Brain microvascular endothelial cell (primary cell): ENCODE data around the gene NXPE3.
A peak's percentile ranks its signal among the peaks of the same experiment; 100 is the strongest.

Experiments
- DNase-seq: peaks from one replicate; pipeline ENCODE4 v3.0.0-alpha.2; 2020
- H3K27ac ChIP-seq: fragments of 250-450 bp; sonication (Bioruptor Pico); 2 replicates; pipeline ENCODE4 v1.5.1; 2020; ENCODE audit warnings: mild to moderate bottlenecking, moderate library complexity
- H3K27me3 ChIP-seq: fragments of 250-450 bp; sonication (Bioruptor Pico); replicated peaks from 2 replicates; pipeline ENCODE4 v1.5.1; 2020; ENCODE audit warnings: mild to moderate bottlenecking
- H3K36me3 ChIP-seq: fragments of 250-450 bp; sonication (Bioruptor Pico); replicated peaks from 2 replicates; pipeline ENCODE4 v1.5.1; 2020; ENCODE audit warnings: mild to moderate bottlenecking
- H3K4me3 ChIP-seq: 2 replicates; pipeline ENCODE4 v1.5.1; 2011; ENCODE audit warnings: low read depth, mild to moderate bottlenecking, control low read depth, low read length, moderate library complexity
- in situ Hi-C: cut with HindIII; loops from 2 replicates; pipeline ENCODE4 v1.10.0; 2017; ENCODE audit warnings: low sequenced_read_pairs, low pct_ligation_motif_present
- TF ChIP-seq, protein P1 (sequence below): IDR thresholded peaks from 2 replicates; pipeline ENCODE4 v1.5.1; 2011; ENCODE audit warnings: low read depth, mild to moderate bottlenecking, moderate library complexity, low read length, control low read depth, inconsistent platforms; ENCODE audit errors: missing control alignments

Gene NXPE3

GRCh38 chr3:101812895-101813294, 33.9 kb downstream of the NXPE3 start:
- TF ChIP-seq, protein P1, sequence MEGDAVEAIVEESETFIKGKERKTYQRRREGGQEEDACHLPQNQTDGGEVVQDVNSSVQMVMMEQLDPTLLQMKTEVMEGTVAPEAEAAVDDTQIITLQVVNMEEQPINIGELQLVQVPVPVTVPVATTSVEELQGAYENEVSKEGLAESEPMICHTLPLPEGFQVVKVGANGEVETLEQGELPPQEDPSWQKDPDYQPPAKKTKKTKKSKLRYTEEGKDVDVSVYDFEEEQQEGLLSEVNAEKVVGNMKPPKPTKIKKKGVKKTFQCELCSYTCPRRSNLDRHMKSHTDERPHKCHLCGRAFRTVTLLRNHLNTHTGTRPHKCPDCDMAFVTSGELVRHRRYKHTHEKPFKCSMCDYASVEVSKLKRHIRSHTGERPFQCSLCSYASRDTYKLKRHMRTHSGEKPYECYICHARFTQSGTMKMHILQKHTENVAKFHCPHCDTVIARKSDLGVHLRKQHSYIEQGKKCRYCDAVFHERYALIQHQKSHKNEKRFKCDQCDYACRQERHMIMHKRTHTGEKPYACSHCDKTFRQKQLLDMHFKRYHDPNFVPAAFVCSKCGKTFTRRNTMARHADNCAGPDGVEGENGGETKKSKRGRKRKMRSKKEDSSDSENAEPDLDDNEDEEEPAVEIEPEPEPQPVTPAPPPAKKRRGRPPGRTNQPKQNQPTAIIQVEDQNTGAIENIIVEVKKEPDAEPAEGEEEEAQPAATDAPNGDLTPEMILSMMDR = no peak
- Histone ChIP-seq H3K27me3 (no peaks in the 10 kb centered on the region), H3K27ac (no peak overlapping the region), H3K36me3 (peaks cover 5% of the 10 kb centered on the region), H3K4me3 (no peak overlapping the region)
- no peak for DNase-seq
- in situ Hi-C loops = loop anchor here (25.0 kb wide), 1 partner anchor 724 kb away; no protein-coding TSS in a partner anchor

DNA sequence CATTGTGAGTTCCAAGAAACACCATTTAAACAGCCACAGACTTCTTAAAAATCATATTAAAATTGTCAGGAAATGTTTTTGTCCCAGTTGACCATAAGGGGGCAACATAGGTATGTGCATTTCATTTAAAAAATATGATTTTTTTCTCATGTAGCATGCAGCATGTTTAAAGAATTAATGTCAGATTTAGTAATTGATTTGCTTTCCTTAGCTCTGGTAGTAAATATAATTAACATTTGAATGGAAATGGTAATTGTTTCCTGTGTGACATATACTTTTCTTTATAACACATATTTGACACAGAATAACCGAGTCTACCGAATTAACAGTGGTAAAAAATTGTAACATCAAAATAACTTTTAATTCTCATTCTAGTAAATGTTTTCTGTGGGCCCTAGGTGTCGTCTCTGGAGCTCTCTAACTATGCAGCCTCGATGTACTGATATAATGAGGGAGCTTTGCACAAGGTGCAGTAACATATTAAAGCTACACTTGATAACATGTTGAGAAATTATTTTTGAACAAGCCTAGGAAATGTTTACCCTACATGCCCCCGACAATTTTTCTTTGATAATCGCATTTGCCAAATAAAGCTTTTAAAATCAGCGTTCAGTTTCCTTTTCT, 34.9 kb downstream of the NXPE3 start:
- TF ChIP-seq, protein P1 = peak; percentile 38
- in situ Hi-C loops = loop anchor here (25.0 kb wide), 1 partner anchor 723 kb away; no protein-coding TSS in a partner anchor
- H3K27me3 ChIP-seq = no peaks in the 10 kb centered on the region
- DNase-seq = no peak
- H3K27ac ChIP-seq = no peak overlapping the region
- H3K4me3 ChIP-seq = no peak overlapping the region
- peaks cover 5% of the 10 kb centered on the region for H3K36me3 ChIP-seq

DNA sequence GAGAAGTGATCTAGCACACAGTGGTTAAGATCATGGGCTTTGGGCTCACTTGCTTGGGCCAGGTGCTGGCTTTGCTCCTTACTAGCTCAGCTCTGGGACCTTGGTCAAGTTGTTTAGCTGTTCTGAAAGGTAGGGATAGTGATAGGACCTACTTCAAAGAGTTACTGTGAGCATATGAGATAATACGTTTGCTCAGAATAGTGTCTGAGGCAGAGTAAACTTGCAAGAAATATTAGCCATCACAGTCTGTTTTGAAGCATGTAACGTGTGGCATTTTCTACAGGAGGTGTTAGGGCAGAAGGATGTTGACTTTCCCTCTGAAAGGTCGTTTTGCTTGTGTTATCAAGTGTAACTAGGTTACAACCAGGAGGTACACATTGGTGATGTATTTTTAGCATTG, 35.8 kb downstream of the NXPE3 start:
- TF ChIP-seq, protein P1 = no peak
- Histone ChIP-seq H3K27ac (no peak overlapping the region), H3K27me3 (no peaks in the 10 kb centered on the region), H3K4me3 (no peak overlapping the region), H3K36me3 (peaks cover 5% of the 10 kb centered on the region)
- in situ Hi-C loops = loop anchor here (25.0 kb wide), 1 partner anchor 722 kb away; no protein-coding TSS in a partner anchor
- DNase-seq = no peak

GRCh38 chr3:101816215-101817149, 37.5 kb downstream of the NXPE3 start:
- in situ Hi-C loops = loop anchor here (25.0 kb wide), 1 partner anchor 721 kb away; no protein-coding TSS in a partner anchor
- TF ChIP-seq, protein P1 = no peak
- Histone ChIP-seq H3K27ac (no peak overlapping the region), H3K36me3 (peaks cover 6% of the 10 kb centered on the region), H3K27me3 (no peaks in the 10 kb centered on the region), H3K4me3 (no peak overlapping the region)
- DNase-seq = no peak

GRCh38 chr3:101817992-101818391, 39.0 kb downstream of the NXPE3 start:
- no peak for DNase-seq
- no peak overlapping the region for H3K27ac ChIP-seq
- no peaks in the 10 kb centered on the region for H3K27me3 ChIP-seq
- H3K4me3 ChIP-seq = no peak overlapping the region
- in situ Hi-C loops = loop anchor here (25.0 kb wide), 1 partner anchor 719 kb away; no protein-coding TSS in a partner anchor
- TF ChIP-seq, protein P1 = no peak
- H3K36me3 ChIP-seq = peaks cover 10% of the 10 kb centered on the region
